Measurements from ENCODE around the gene TET2. TPM values are rescaled to one million over a fixed set of nuclear protein-coding genes. Genes with fewer than 3 reads are reported as not detected.

The TET2 gene
- total RNA-seq, 1 donor from 2014 or later, result 11.4 TPM

GRCh38 chr4:105304085-105304484 lies 157.4 kb downstream of the TET2 start:
- Mint-ChIP-seq H3K9me3 (ENCODE audit: unreplicated experiment) (peaks cover 4% of the 10 kb centered on the region), H3K27me3 (ENCODE audit: unreplicated experiment) (no peaks in the 10 kb centered on the region), H3K36me3 (ENCODE audit: low read depth, unreplicated experiment) (no peaks in the 10 kb centered on the region), H3K27ac (ENCODE audit: unreplicated experiment) (no peak overlapping the region), H3K4me3 (ENCODE audit: unreplicated experiment) (no peak overlapping the region), H3K4me1 (ENCODE audit: unreplicated experiment) (no peaks in the 10 kb centered on the region)
- no peak for DNase-seq (ENCODE audit: low spot score)
- no peak for TF ChIP-seq CTCF (IDR thresholded peaks at IDR 0.05; ENCODE audit: unreplicated experiment)

GRCh38 chr4:105305019-105305836 lies 158.6 kb downstream of the TET2 start:
- TF ChIP-seq CTCF (IDR thresholded peaks at IDR 0.05; ENCODE audit: unreplicated experiment), result no peak
- H3K9me3 Mint-ChIP-seq (ENCODE audit: unreplicated experiment), result peaks cover 4% of the 10 kb centered on the region
- no peaks in the 10 kb centered on the region for H3K27me3 Mint-ChIP-seq (ENCODE audit: unreplicated experiment)
- H3K36me3 Mint-ChIP-seq (ENCODE audit: low read depth, unreplicated experiment), result no peaks in the 10 kb centered on the region
- no peak for DNase-seq (ENCODE audit: low spot score)
- no peaks in the 10 kb centered on the region for H3K4me1 Mint-ChIP-seq (ENCODE audit: unreplicated experiment)
- H3K27ac Mint-ChIP-seq (ENCODE audit: unreplicated experiment), result no peak overlapping the region
- H3K4me3 Mint-ChIP-seq (ENCODE audit: unreplicated experiment), result no peak overlapping the region

- H3K36me3 Mint-ChIP-seq (ENCODE audit: low read depth, unreplicated experiment), result no peaks in the 10 kb centered on the region
- peaks cover 3% of the 10 kb centered on the region for H3K4me1 Mint-ChIP-seq (ENCODE audit: unreplicated experiment)
- TF ChIP-seq CTCF (IDR thresholded peaks at IDR 0.05; ENCODE audit: unreplicated experiment), result no peak
- DNase-seq (ENCODE audit: low spot score), result no peak
- no peak overlapping the region for H3K27ac Mint-ChIP-seq (ENCODE audit: unreplicated experiment)
- H3K9me3 Mint-ChIP-seq (ENCODE audit: unreplicated experiment), result peaks cover 7% of the 10 kb centered on the region
- no peak overlapping the region for H3K4me3 Mint-ChIP-seq (ENCODE audit: unreplicated experiment)
- peaks cover 3% of the 10 kb centered on the region for H3K27me3 Mint-ChIP-seq (ENCODE audit: unreplicated experiment)
These were observed 159.6 kb downstream of the TET2 start for GRCh38 chr4:105306158-105306781.

GRCh38 chr4:105306820-105307219 lies 160.1 kb downstream of the TET2 start:
- Mint-ChIP-seq H3K27ac (ENCODE audit: unreplicated experiment) (no peak overlapping the region), H3K36me3 (ENCODE audit: low read depth, unreplicated experiment) (no peaks in the 10 kb centered on the region), H3K9me3 (ENCODE audit: unreplicated experiment) (peaks cover 7% of the 10 kb centered on the region), H3K27me3 (ENCODE audit: unreplicated experiment) (peaks cover 3% of the 10 kb centered on the region), H3K4me1 (ENCODE audit: unreplicated experiment) (peaks cover 3% of the 10 kb centered on the region), H3K4me3 (ENCODE audit: unreplicated experiment) (no peak overlapping the region)
- DNase-seq (ENCODE audit: low spot score), result no peak
- TF ChIP-seq CTCF (IDR thresholded peaks at IDR 0.05; ENCODE audit: unreplicated experiment), result no peak

GRCh38 chr4:105318486-105318885 lies 171.8 kb downstream of the TET2 start:
- no peak for DNase-seq (ENCODE audit: low spot score)
- Mint-ChIP-seq H3K9me3 (ENCODE audit: unreplicated experiment) (no peaks in the 10 kb centered on the region), H3K27ac (ENCODE audit: unreplicated experiment) (no peak overlapping the region), H3K4me3 (ENCODE audit: unreplicated experiment) (no peak overlapping the region), H3K36me3 (ENCODE audit: low read depth, unreplicated experiment) (no peaks in the 10 kb centered on the region), H3K27me3 (ENCODE audit: unreplicated experiment) (no peaks in the 10 kb centered on the region), H3K4me1 (ENCODE audit: unreplicated experiment) (peaks cover 3% of the 10 kb centered on the region)
- no peak for TF ChIP-seq CTCF (IDR thresholded peaks at IDR 0.05; ENCODE audit: unreplicated experiment)
